HepG2 (cell line): ENCODE measurements around the gene NBPF3. TPM values are rescaled to one million over a fixed set of nuclear protein-coding genes. Genes with fewer than 3 reads are reported as not detected.

Source experiments
- ATAC-seq: fragments of 200-7000 bp; cut with Tn5 transposase; 3 replicates; pipeline ENCODE4 v1.9.1; 2020; ENCODE audit warnings: mild to moderate bottlenecking, moderate library complexity
- BruUV-seq: library from RNA; stranded (reverse); fragments of 400-500 nt; replicated peaks from 2 replicates; lab custom pipeline; 2021; lab: Mats Ljungman, UMichigan
- CTCF ChIA-PET: fragments of 300-600 bp; formaldehyde crosslinking; extraction: SDS; loops from one replicate; lab custom pipeline; 2021; ENCODE audit warnings: low total read pairs, inconsistent platforms, low intra/inter-chr PET ratio; lab: Yijun Ruan, JAX
- POLR2A ChIA-PET: fragments of 350-600 bp; sonication (Branson Sonifier 250); formaldehyde crosslinking; loops from one replicate; lab custom pipeline; 2020; ENCODE audit warnings: antibody characterized with exemption, inconsistent platforms; lab: Yijun Ruan, JAX
- DNase-seq: peaks from one replicate; pipeline ENCODE4 v3.0.0-alpha.2; 2015; ENCODE audit warnings: low spot score
- FAIRE-seq: peaks from 3 replicates; lab custom pipeline; 2011; peaks lifted over from hg19 to GRCh38; lab: Jason Lieb, UNC
- H2AFZ ChIP-seq: one replicate; pipeline ENCODE4 v1.6.1; 2011; ENCODE audit warnings: low read length, inconsistent platforms
- H3K27ac ChIP-seq: fragments of 300-600 bp; 3 replicates; pipeline ENCODE4 v1.8.0; 2011; ENCODE audit warnings: mixed run types, mild to moderate bottlenecking, mixed read lengths, low read length, inconsistent platforms; ENCODE audit not compliant: insufficient read depth; ENCODE audit errors: extremely low read length
- H3K27me3 ChIP-seq, 2 experiments: fragments of 200-600 bp in 1 of 2; 2 replicates in 1 of 2; 3 replicates in 1 of 2; pipeline versions ENCODE4 v1.6.0 to v1.8.0; 2011; ENCODE audit warnings: low read length in 2 of 2, mild to moderate bottlenecking in 2 of 2, moderate library complexity in 2 of 2, inconsistent platforms in 1 of 2; ENCODE audit not compliant: insufficient read depth in 2 of 2, control insufficient read depth in 1 of 2
- H3K36me3 ChIP-seq, 2 experiments: fragments of 200-600 bp in 1 of 2; replicated peaks in 1 of 2; 2 replicates in 1 of 2; 3 replicates in 1 of 2; pipeline versions ENCODE4 v1.5.1 to v1.8.0; 2011; ENCODE audit warnings: low read length in 2 of 2, inconsistent platforms in 1 of 2; ENCODE audit not compliant: insufficient read depth in 2 of 2, control insufficient read depth in 1 of 2
- H3K4me1 ChIP-seq: 2 replicates; pipeline ENCODE4 v1.5.1; 2012; ENCODE audit warnings: low read length, inconsistent platforms; ENCODE audit not compliant: insufficient read depth
- H3K4me2 ChIP-seq: 2 replicates; pipeline ENCODE4 v1.6.0; 2011; ENCODE audit warnings: low read depth, low read length, inconsistent platforms
- H3K4me3 ChIP-seq, 3 experiments: fragments of 200-600 bp in 1 of 3; sonication (generic), shearing (Covaris generic) in 1 of 3; replicated peaks in 1 of 3; 2 replicates each; pipeline ENCODE4 v1.5.1; 2011 to 2016; ENCODE audit warnings: low read length in 3 of 3, inconsistent platforms in 2 of 3, low read depth in 2 of 3, mild to moderate bottlenecking in 2 of 3, control low read depth in 1 of 3, mixed read lengths in 1 of 3; ENCODE audit not compliant: insufficient read depth in 1 of 3
- H3K79me2 ChIP-seq: one replicate; pipeline ENCODE4 v1.6.1; 2011; ENCODE audit warnings: low read length, inconsistent platforms; ENCODE audit not compliant: insufficient read depth
- H3K9ac ChIP-seq: 2 replicates; pipeline ENCODE4 v1.6.0; 2011; ENCODE audit warnings: mild to moderate bottlenecking, low read depth, low read length, inconsistent platforms; ENCODE audit not compliant: insufficient read depth
- H3K9me3 ChIP-seq: 2 replicates; pipeline ENCODE4 v1.5.1; 2012; ENCODE audit warnings: mild to moderate bottlenecking, low read length
- H4K20me1 ChIP-seq: 2 replicates; pipeline ENCODE4 v1.6.0; 2011; ENCODE audit warnings: inconsistent platforms, mild to moderate bottlenecking, low read length, moderate library complexity; ENCODE audit not compliant: insufficient read depth
- GFI1 ChIP-seq: sonication (generic); formaldehyde crosslinking; IDR thresholded peaks from 2 replicates; pipeline ENCODE4 v1.5.0; 2020; ENCODE audit warnings: missing genetic modification reagents, mild to moderate bottlenecking, borderline replicate concordance
- HCFC1 ChIP-seq: fragments of 150-350 bp; IDR thresholded peaks from 2 replicates; pipeline ENCODE4 v1.6.1; 2014; ENCODE audit warnings: low read depth, low read length
- NFATC3 ChIP-seq: sonication (generic); formaldehyde crosslinking; IDR thresholded peaks from 2 replicates; pipeline ENCODE4 v1.5.1; 2020; ENCODE audit warnings: mild to moderate bottlenecking, missing genetic modification reagents
- RNF2 ChIP-seq: fragments of 450-650 bp; conservative IDR thresholded peaks from 2 replicates; pipeline ENCODE4 v1.6.1; 2016; ENCODE audit warnings: low read depth
- ZNF335 ChIP-seq: sonication (generic); formaldehyde crosslinking; IDR thresholded peaks from 2 replicates; pipeline ENCODE4 v1.4.0; 2020; ENCODE audit warnings: missing genetic modification reagents
- WGBS: methylation state at CpG from one replicate; pipeline ENCODE4 v1.1.6; 2017; ENCODE audit warnings: low lambda C conversion rate; 5-methylcytosine and 5-hydroxymethylcytosine counted together
- in situ Hi-C: cut with HindIII; loops from 2 replicates; pipeline ENCODE4 v1.10.0; 2017; ENCODE audit warnings: low pct_unique_long_range_greater_than_20kb; ENCODE audit not compliant: extremely low pct_ligation_motif_present
- intact Hi-C: fragments of 100-400 bp; cut with micrococcal nuclease; formaldehyde crosslinking; loops from one replicate; pipeline ENCODE4 v1.10.0; 2022; ENCODE audit not compliant: unreplicated experiment
- polyA plus RNA-seq, 8 experiments: library from polyadenylated mRNA; depleted of rRNA in 3 of 8; stranded (reverse) in 7 of 8; unstranded in 1 of 8; fragments of >200 nt; fragmentation: Illumina TruSeq in 4 of 8; extraction: Trizol in 4 of 8; gene quantifications; 2 replicates each; pipeline versions ENCODE4 v1.2.1 to v1.2.3, GENCODE V29; 2011 to 2016; ENCODE audit warnings: low read depth in 4 of 8, missing spikeins in 1 of 8, mixed read lengths in 1 of 8; ENCODE audit not compliant: insufficient read depth in 1 of 8
- total RNA-seq, 5 experiments: library from RNA; depleted of rRNA; stranded (reverse); fragments of >200 nt; fragmentation: Illumina TruSeq; extraction: Trizol; gene quantifications; 2 replicates each; pipeline ENCODE4 v1.2.3, GENCODE V29; 2016; ENCODE audit warnings: low read depth in 1 of 5

The NBPF3 gene
- total and polyA plus RNA-seq, 2 of the 13 experiments (the other 11 are each of a cell fraction or from before 2014, with no cell fraction given), result 3.5 to 4.9 TPM

GRCh38 chr1:21524220-21524619 lies 84.3 kb downstream of the NBPF3 start:
- POLR2A ChIA-PET, result no interaction called here
- Histone ChIP-seq H2AFZ (no peak overlapping the region), H3K9me3 (no peaks in the 10 kb centered on the region), H3K4me2 (no peak overlapping the region), H3K4me1 (no peaks in the 10 kb centered on the region), H3K4me3 (no peak overlapping the region), H3K79me2 (no peaks in the 10 kb centered on the region), H3K27me3 (peaks cover 0 to 18% of the 10 kb centered on the region in 2 experiments; a peak in 1 of 5 replicates), H3K27ac (no peak overlapping the region), H3K36me3 (no peaks in the 10 kb centered on the region)
- FAIRE-seq (no peak), ATAC-seq (no peak)
- CTCF ChIA-PET, result no interaction called here
- BruUV-seq, result no TSS peak
- intact Hi-C loops (no loop called here), in situ Hi-C loops (no loop called here)
- WGBS, result 42% methylated on average over 5 of the region's 5 CpGs
- no peak for TF ChIP-seq HCFC1
- TF ChIP-seq RNF2, result no peak
- TF ChIP-seq, all 625 proteins: peak for 0
- Histone ChIP-seq H4K20me1 (no peaks in the 10 kb centered on the region), H3K9ac (no peak overlapping the region)
- no peak for DNase-seq

- Histone ChIP-seq H3K27me3 (peaks cover 0 to 16% of the 10 kb centered on the region in 2 experiments; a peak in 1 of 5 replicates), H3K9ac (no peak overlapping the region), H3K9me3 (no peaks in the 10 kb centered on the region), H2AFZ (no peak overlapping the region), H3K27ac (no peak overlapping the region), H3K4me2 (no peak overlapping the region), H3K79me2 (no peaks in the 10 kb centered on the region), H4K20me1 (no peaks in the 10 kb centered on the region), H3K4me3 (no peak overlapping the region), H3K4me1 (no peaks in the 10 kb centered on the region), H3K36me3 (no peaks in the 10 kb centered on the region)
- no peak for FAIRE-seq
- no peak for ATAC-seq
- ChIA-PET CTCF (no interaction called here), POLR2A (no interaction called here)
- in situ Hi-C loops, result no loop called here
- BruUV-seq, result no TSS peak
- TF ChIP-seq ZNF335 (CRISPR knock-in tag) (no peak), GFI1 (no peak), NFATC3 (no peak)
- intact Hi-C loops, result no loop called here
- WGBS, result 59% methylated on average over 10 of the region's 14 CpGs
- no peak for DNase-seq
These were observed 84.9 kb downstream of the NBPF3 start for GRCh38 chr1:21524686-21525339.
